ENCODE results near the gene ATP1A4. TPM values are rescaled to one million over a fixed set of nuclear protein-coding genes. Genes with fewer than 3 reads are reported as not detected.

The ATP1A4 gene
- total and polyA plus RNA-seq, 2 of the 13 experiments (the other 11 are each of a cell fraction or from before 2014, with no cell fraction given): not detected

- TF ChIP-seq ZHX2 (IDR thresholded peaks at IDR 0.05; ENCODE audit: low read depth): no peak
- TF ChIP-seq ZHX2 (CRISPR knock-in tag; IDR thresholded peaks at IDR 0.05; ENCODE audit: borderline replicate concordance): no peak
- no peak for TF ChIP-seq ZNF234 (CRISPR knock-in tag; conservative IDR thresholded peaks at IDR 0.05)
Measured at GRCh38 chr1:160122978-160123495, 28.4 kb upstream of the ATP1A4 start (continued).

- H3K4me1 ChIP-seq (ENCODE audit: insufficient read depth, low read length): peaks cover 47% of the 10 kb centered on the region
- POLR2A ChIA-PET: no interaction called here
Measured at GRCh38 chr1:160123726-160124125, 27.7 kb upstream of the ATP1A4 start.

More at GRCh38 chr1:160123726-160124125, 27.7 kb upstream of the ATP1A4 start:
- no peaks in the 10 kb centered on the region for H3K9me3 ChIP-seq (ENCODE audit: low read length)
- H3K27me3 ChIP-seq (ENCODE audit: control insufficient read depth in 1 of 2, insufficient read depth in 2 of 2, low read length in 2 of 2): no peaks in the 10 kb centered on the region; a peak in 1 of 5 replicates
- ATAC-seq (no peak), FAIRE-seq (no peak), DNase-seq (ENCODE audit: low spot score) (no peak)
- no peak overlapping the region for H3K4me2 ChIP-seq (ENCODE audit: low read depth, low read length)
- CTCF ChIA-PET (ENCODE audit: low intra/inter-chr PET ratio, low total read pairs): no interaction called here
- no peaks in the 10 kb centered on the region for H4K20me1 ChIP-seq (ENCODE audit: insufficient read depth, low read length)
- TF ChIP-seq FOXM1 (CRISPR knock-in tag; IDR thresholded peaks at IDR 0.05) (no peak), SAP130 (CRISPR knock-in tag; IDR thresholded peaks at IDR 0.05; ENCODE audit: low read depth) (no peak), YEATS2 (CRISPR knock-in tag; IDR thresholded peaks at IDR 0.05; ENCODE audit: borderline replicate concordance) (no peak), NCOA2 (CRISPR knock-in tag; IDR thresholded peaks at IDR 0.05) (no peak)
- no peak overlapping the region for H3K27ac ChIP-seq (ENCODE audit: extremely low read length, insufficient read depth, low read length)
- H2AFZ ChIP-seq (ENCODE audit: low read length): no peak overlapping the region
- in situ Hi-C loops (cut with HindIII; ENCODE audit: extremely low pct_ligation_motif_present, low pct_unique_long_range_greater_than_20kb): no loop called here
- no TSS peak for BruUV-seq (replicated peaks)
- no peak overlapping the region for H3K4me3 ChIP-seq (replicated peaks in 1 of 3; ENCODE audit: insufficient read depth in 1 of 3, low read depth in 2 of 3, low read length in 3 of 3)
- no peak overlapping the region for H3K9ac ChIP-seq (ENCODE audit: insufficient read depth, low read depth, low read length)
- H3K79me2 ChIP-seq (ENCODE audit: insufficient read depth, low read length): no peaks in the 10 kb centered on the region
- H3K36me3 ChIP-seq (replicated peaks in 1 of 2; ENCODE audit: control insufficient read depth in 1 of 2, insufficient read depth in 2 of 2, low read length in 2 of 2): no peaks in the 10 kb centered on the region
- intact Hi-C loops (cut with micrococcal nuclease; ENCODE audit: unreplicated experiment): no loop called here

Data from HepG2 (cell line).